Measurements from ENCODE around the gene DOP1B.

DNA sequence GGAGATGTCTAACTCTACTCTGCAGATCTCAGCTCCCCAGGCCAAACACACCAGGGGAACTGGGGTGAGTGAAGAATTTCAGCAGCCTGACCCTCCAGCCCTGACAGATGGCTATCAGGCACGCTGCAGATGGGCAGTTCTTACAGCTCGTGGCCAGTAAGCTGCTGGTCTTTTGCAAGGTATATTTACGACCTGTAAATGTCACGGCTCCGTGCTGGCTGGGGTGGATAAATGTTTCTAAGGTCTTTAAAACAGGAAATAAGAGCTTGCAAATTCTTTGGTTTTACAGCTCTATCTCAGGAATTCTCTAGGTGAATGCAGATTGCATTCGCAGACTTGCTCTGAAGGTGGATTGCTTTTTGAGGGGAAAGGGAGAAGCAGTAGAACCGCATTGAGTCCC, 10.1 kb downstream of the DOP1B start:
- TF ChIP-seq, protein P1, sequence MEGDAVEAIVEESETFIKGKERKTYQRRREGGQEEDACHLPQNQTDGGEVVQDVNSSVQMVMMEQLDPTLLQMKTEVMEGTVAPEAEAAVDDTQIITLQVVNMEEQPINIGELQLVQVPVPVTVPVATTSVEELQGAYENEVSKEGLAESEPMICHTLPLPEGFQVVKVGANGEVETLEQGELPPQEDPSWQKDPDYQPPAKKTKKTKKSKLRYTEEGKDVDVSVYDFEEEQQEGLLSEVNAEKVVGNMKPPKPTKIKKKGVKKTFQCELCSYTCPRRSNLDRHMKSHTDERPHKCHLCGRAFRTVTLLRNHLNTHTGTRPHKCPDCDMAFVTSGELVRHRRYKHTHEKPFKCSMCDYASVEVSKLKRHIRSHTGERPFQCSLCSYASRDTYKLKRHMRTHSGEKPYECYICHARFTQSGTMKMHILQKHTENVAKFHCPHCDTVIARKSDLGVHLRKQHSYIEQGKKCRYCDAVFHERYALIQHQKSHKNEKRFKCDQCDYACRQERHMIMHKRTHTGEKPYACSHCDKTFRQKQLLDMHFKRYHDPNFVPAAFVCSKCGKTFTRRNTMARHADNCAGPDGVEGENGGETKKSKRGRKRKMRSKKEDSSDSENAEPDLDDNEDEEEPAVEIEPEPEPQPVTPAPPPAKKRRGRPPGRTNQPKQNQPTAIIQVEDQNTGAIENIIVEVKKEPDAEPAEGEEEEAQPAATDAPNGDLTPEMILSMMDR (conservative IDR thresholded peaks at IDR 0.05; ENCODE audit: low read depth, low read length): no peak
- no peak for TF ChIP-seq EZH2 (IDR thresholded peaks at IDR 0.05; ENCODE audit: borderline replicate concordance, low read depth, low read length, poor library complexity, severe bottlenecking)

Data from A673 (cell line).